Mesenchymal stem cell (in vitro differentiated cells and primary cell): Measurements from ENCODE around the gene SLC8A1.

Experiments
- DNase-seq: peaks from one replicate; pipeline ENCODE4 v3.0.0-alpha.2; 2013
- H2AFZ ChIP-seq: one replicate; pipeline ENCODE4 v1.6.1; 2013; ENCODE audit warnings: low read depth, mild to moderate bottlenecking, control low read depth, inconsistent platforms, low read length, moderate library complexity
- H2AK5ac ChIP-seq: 2 replicates; pipeline ENCODE4 v1.6.1; 2013; ENCODE audit warnings: low read length, moderate library complexity, mild to moderate bottlenecking, inconsistent platforms; ENCODE audit not compliant: severe bottlenecking
- H2BK120ac ChIP-seq: one replicate; pipeline ENCODE4 v1.6.1; 2013; ENCODE audit warnings: low read depth, mild to moderate bottlenecking, inconsistent platforms, low read length, moderate library complexity
- H2BK12ac ChIP-seq, 2 experiments: one replicate each; pipeline ENCODE4 v1.6.1; 2013; ENCODE audit warnings: inconsistent platforms in 2 of 2, low read length in 2 of 2, mild to moderate bottlenecking in 2 of 2, moderate library complexity in 2 of 2, control low read depth in 1 of 2
- H2BK15ac ChIP-seq: one replicate; pipeline ENCODE4 v1.6.1; 2013; ENCODE audit warnings: mild to moderate bottlenecking, low read depth, inconsistent platforms; ENCODE audit not compliant: poor library complexity, severe bottlenecking
- H2BK5ac ChIP-seq: 2 replicates; pipeline ENCODE4 v1.6.1; 2013; ENCODE audit warnings: low read depth, mild to moderate bottlenecking, low read length, control low read depth, inconsistent platforms; ENCODE audit not compliant: poor library complexity, severe bottlenecking
- H3K14ac ChIP-seq, 2 experiments: one replicate each; pipeline ENCODE4 v1.6.1; 2013; ENCODE audit warnings: inconsistent platforms in 2 of 2, low read length in 2 of 2, control low read depth in 1 of 2, mild to moderate bottlenecking in 1 of 2, moderate library complexity in 1 of 2
- H3K18ac ChIP-seq, 2 experiments: one replicate each; pipeline ENCODE4 v1.6.1; 2013; ENCODE audit warnings: inconsistent platforms in 2 of 2, low read length in 2 of 2, control low read depth in 1 of 2, low read depth in 1 of 2, mild to moderate bottlenecking in 1 of 2
- H3K23ac ChIP-seq, 2 experiments: one replicate each; pipeline ENCODE4 v1.6.1; 2013; ENCODE audit warnings: inconsistent platforms in 2 of 2, low read length in 2 of 2, mild to moderate bottlenecking in 2 of 2, moderate library complexity in 2 of 2, control low read depth in 1 of 2
- H3K27ac ChIP-seq: 2 replicates; pipeline ENCODE4 v1.5.1; 2013; ENCODE audit warnings: mild to moderate bottlenecking, moderate library complexity, low read length, control low read depth, inconsistent platforms; ENCODE audit not compliant: poor library complexity, severe bottlenecking
- H3K27me3 ChIP-seq, 2 experiments: 2 replicates each; pipeline versions ENCODE4 v1.6.1 to v1.7.0; 2013; ENCODE audit warnings: low read length in 2 of 2, mild to moderate bottlenecking in 2 of 2, moderate library complexity in 2 of 2, control low read depth in 1 of 2, inconsistent platforms in 1 of 2; ENCODE audit not compliant: control insufficient read depth in 1 of 2, insufficient read depth in 1 of 2
- H3K36me3 ChIP-seq, 2 experiments: 2 replicates each; pipeline versions ENCODE4 v1.6.1 to v1.7.0; 2013; ENCODE audit warnings: low read length in 2 of 2, control low read depth in 1 of 2, inconsistent platforms in 1 of 2, low read depth in 1 of 2, mild to moderate bottlenecking in 1 of 2; ENCODE audit not compliant: insufficient read depth in 2 of 2, control insufficient read depth in 1 of 2
- H3K4ac ChIP-seq, 2 experiments: one replicate each; pipeline ENCODE4 v1.6.1; 2013; ENCODE audit warnings: inconsistent platforms in 2 of 2, low read length in 2 of 2, mild to moderate bottlenecking in 2 of 2, moderate library complexity in 2 of 2, control low read depth in 1 of 2, low read depth in 1 of 2
- H3K4me1 ChIP-seq: 2 replicates; pipeline ENCODE4 v1.6.1; 2013; ENCODE audit warnings: low read depth, low read length, control low read depth; ENCODE audit not compliant: control insufficient read depth, insufficient read depth
- H3K4me2 ChIP-seq: 2 replicates; pipeline ENCODE4 v1.6.1; 2013; ENCODE audit warnings: low read length, mild to moderate bottlenecking, inconsistent platforms; ENCODE audit not compliant: poor library complexity, severe bottlenecking
- H3K4me3 ChIP-seq, 2 experiments: 2 replicates each; pipeline versions ENCODE4 v1.5.1 to v1.7.0; 2013; ENCODE audit warnings: low read length in 2 of 2, mild to moderate bottlenecking in 2 of 2, control low read depth in 1 of 2, low read depth in 1 of 2; ENCODE audit not compliant: insufficient read depth in 1 of 2
- H3K79me1 ChIP-seq: replicated peaks from 2 replicates; pipeline ENCODE4 v1.6.1; 2013; ENCODE audit warnings: mild to moderate bottlenecking, control low read depth, low read length, inconsistent platforms; ENCODE audit not compliant: poor library complexity, severe bottlenecking
- H3K9ac ChIP-seq: 2 replicates; pipeline ENCODE4 v1.7.0; 2013; ENCODE audit warnings: mild to moderate bottlenecking, low read length, moderate library complexity
- H3K9me3 ChIP-seq: 2 replicates; pipeline ENCODE4 v1.7.0; 2013; ENCODE audit warnings: mild to moderate bottlenecking, low read length; ENCODE audit not compliant: control insufficient read depth
- H4K8ac ChIP-seq: one replicate; pipeline ENCODE4 v1.6.1; 2013; ENCODE audit warnings: inconsistent platforms, mild to moderate bottlenecking, low read length, moderate library complexity
- H4K91ac ChIP-seq: one replicate; pipeline ENCODE4 v1.6.1; 2013; ENCODE audit warnings: mild to moderate bottlenecking, low read length, inconsistent platforms
- WGBS: methylation state at CpG from one replicate; pipeline ENCODE4 v1.1.7; 2013; ENCODE audit warnings: mixed read lengths; 5-methylcytosine and 5-hydroxymethylcytosine counted together

Gene SLC8A1

DNA sequence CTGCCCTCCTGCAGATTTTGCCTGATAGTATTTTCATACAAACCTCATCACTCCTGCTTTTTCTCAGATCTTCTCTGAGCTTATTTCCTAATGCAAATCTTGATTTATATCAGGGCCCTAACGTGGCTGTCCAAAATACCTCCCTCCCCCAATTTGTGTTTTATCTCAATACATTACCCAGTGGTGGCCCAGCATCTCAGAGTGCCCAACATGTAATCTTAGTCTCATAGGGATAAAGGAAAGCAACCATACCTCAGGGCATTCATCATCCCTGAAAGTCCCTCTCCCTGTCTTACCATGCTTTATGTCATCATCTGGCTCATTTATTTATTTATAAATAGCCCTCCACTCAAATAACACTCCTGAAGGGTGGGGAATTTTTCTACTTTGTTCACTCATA, 135.3 kb downstream of the SLC8A1 start:
- H3K27me3 ChIP-seq = no peaks in the 10 kb centered on the region
- DNase-seq = no peak
- no peak overlapping the region for H3K4me3 ChIP-seq
- no peaks in the 10 kb centered on the region for H3K79me1 ChIP-seq
- H2AFZ ChIP-seq = no peak overlapping the region
- no peak overlapping the region for H2AK5ac ChIP-seq
- no peak overlapping the region for H2BK15ac ChIP-seq
- no peak overlapping the region for H3K14ac ChIP-seq
- H3K4me2 ChIP-seq = no peak overlapping the region
- no peak overlapping the region for H3K4ac ChIP-seq
- H3K9me3 ChIP-seq = peaks cover 6% of the 10 kb centered on the region
- H3K18ac ChIP-seq = no peak overlapping the region
- H2BK5ac ChIP-seq = no peak overlapping the region
- no peak overlapping the region for H2BK120ac ChIP-seq
- WGBS = 56% methylated on average over 1 of the region's 1 CpG
- no peak overlapping the region for H2BK12ac ChIP-seq
- no peak overlapping the region for H4K91ac ChIP-seq
- no peak overlapping the region for H3K23ac ChIP-seq
- H3K9ac ChIP-seq = no peak overlapping the region
- no peaks in the 10 kb centered on the region for H3K4me1 ChIP-seq
- H4K8ac ChIP-seq = no peak overlapping the region
- no peaks in the 10 kb centered on the region for H3K36me3 ChIP-seq
- H3K27ac ChIP-seq = no peak overlapping the region

DNA sequence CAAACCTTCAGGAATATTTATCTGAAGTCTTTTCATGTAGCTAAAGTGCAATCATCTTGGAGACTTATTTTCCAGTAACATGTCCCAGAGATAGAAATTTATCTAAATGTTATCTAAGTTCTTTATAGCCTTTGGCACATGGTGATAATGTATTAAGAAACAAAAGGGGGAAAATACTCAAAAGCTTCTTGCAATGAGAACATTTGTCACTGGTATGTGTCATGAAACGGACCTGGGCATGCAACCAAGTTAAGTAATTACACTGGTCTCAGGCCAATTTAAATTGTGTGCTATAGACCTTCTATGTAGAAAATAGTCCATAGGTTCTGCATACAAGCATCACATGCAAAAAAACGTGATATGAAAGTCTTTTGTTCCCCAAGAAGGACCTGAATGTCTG, 136.2 kb downstream of the SLC8A1 start:
- H3K79me1 ChIP-seq = no peaks in the 10 kb centered on the region
- H4K8ac ChIP-seq = no peak overlapping the region
- peaks cover 6% of the 10 kb centered on the region for H3K9me3 ChIP-seq
- no peak overlapping the region for H2BK120ac ChIP-seq
- no peak overlapping the region for H3K4ac ChIP-seq
- H3K18ac ChIP-seq = no peak overlapping the region
- no peak overlapping the region for H3K27ac ChIP-seq
- no peak overlapping the region for H3K9ac ChIP-seq
- no peak overlapping the region for H4K91ac ChIP-seq
- no peak for DNase-seq
- H2BK15ac ChIP-seq = no peak overlapping the region
- H3K36me3 ChIP-seq = no peaks in the 10 kb centered on the region
- no peak overlapping the region for H2AFZ ChIP-seq
- no peak overlapping the region for H3K23ac ChIP-seq
- H3K14ac ChIP-seq = no peak overlapping the region
- H2BK12ac ChIP-seq = no peak overlapping the region
- no peak overlapping the region for H3K4me2 ChIP-seq
- no peak overlapping the region for H2AK5ac ChIP-seq
- no peak overlapping the region for H2BK5ac ChIP-seq
- H3K4me3 ChIP-seq = no peak overlapping the region
- H3K4me1 ChIP-seq = no peaks in the 10 kb centered on the region
- WGBS = 80% methylated on average over 2 of the region's 2 CpGs
- no peaks in the 10 kb centered on the region for H3K27me3 ChIP-seq

DNA sequence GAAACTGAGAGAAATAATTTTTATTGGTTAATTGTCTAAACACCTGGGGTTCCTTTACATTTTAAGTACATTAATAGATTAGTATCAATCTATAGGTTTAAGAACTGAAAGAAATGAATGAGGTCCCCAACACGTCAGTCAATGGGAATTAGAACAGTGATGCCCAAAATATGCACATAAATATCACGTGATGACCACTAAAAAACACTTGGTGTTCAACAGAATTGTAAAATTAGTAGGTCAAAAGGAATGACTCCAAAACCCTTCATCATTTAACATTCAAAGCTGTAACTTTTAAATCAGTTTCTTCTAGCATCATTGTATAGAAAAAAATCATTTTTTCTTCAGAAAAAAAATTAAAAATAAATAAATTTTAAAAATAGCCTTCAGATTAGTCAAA, 140.9 kb downstream of the SLC8A1 start:
- Histone ChIP-seq H3K23ac (no peak overlapping the region), H3K36me3 (no peaks in the 10 kb centered on the region), H3K18ac (no peak overlapping the region), H2BK5ac (no peak overlapping the region), H2BK12ac (no peak overlapping the region), H3K14ac (no peak overlapping the region), H2AFZ (no peak overlapping the region), H3K79me1 (peaks cover under 1% of the 10 kb centered on the region), H2BK120ac (no peak overlapping the region), H3K4me3 (no peak overlapping the region), H3K27me3 (no peaks in the 10 kb centered on the region), H2BK15ac (no peak overlapping the region), H3K4me1 (no peaks in the 10 kb centered on the region), H3K9ac (no peak overlapping the region), H3K27ac (no peak overlapping the region), H3K4me2 (no peak overlapping the region), H4K8ac (no peak overlapping the region), H3K9me3 (peaks cover 6% of the 10 kb centered on the region), H4K91ac (no peak overlapping the region), H2AK5ac (no peak overlapping the region), H3K4ac (no peak overlapping the region)
- WGBS = 80% methylated on average over 1 of the region's 2 CpGs
- no peak for DNase-seq

DNA sequence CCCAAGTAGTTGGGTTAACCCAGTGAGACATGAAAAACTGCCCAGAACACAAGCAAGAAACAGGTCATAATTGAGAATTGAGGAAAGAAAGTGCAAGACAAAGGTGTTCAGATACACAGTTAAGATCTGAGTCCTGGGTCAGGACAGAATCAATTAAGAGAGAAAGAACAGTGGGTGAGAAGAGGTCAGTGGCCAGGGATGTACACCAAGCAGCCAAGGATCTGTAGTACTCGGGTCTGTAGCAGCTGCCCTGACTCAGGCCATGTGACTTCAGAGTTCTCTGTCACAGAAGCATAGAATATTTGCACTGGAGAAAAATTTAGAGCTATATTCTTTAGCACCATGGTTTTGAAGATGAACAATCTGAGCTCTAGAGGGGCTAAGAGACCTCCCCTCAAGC, 141.6 kb downstream of the SLC8A1 start:
- Histone ChIP-seq H3K4ac (no peak overlapping the region), H2BK120ac (no peak overlapping the region), H3K18ac (no peak overlapping the region), H4K91ac (no peak overlapping the region), H3K23ac (no peak overlapping the region), H3K27ac (no peak overlapping the region), H2BK12ac (no peak overlapping the region), H3K4me1 (no peaks in the 10 kb centered on the region), H2AK5ac (no peak overlapping the region), H3K4me2 (no peak overlapping the region), H3K9me3 (peaks cover 6% of the 10 kb centered on the region), H3K79me1 (peaks cover 1% of the 10 kb centered on the region), H3K4me3 (no peak overlapping the region), H3K9ac (no peak overlapping the region), H3K14ac (no peak overlapping the region), H2BK5ac (no peak overlapping the region), H2AFZ (no peak overlapping the region), H3K27me3 (no peaks in the 10 kb centered on the region), H2BK15ac (no peak overlapping the region), H3K36me3 (no peaks in the 10 kb centered on the region), H4K8ac (no peak overlapping the region)
- 92% methylated on average over 1 of the region's 1 CpG for WGBS
- no peak for DNase-seq
